Caco-2 (cell line): ENCODE data around the gene CTCF. TPM values are rescaled to one million over a fixed set of nuclear protein-coding genes. Genes with fewer than 3 reads are reported as not detected.

Experiments used
- BruUV-seq: library from RNA; stranded (reverse); fragments of 400-500 nt; replicated peaks from 2 replicates; lab custom pipeline; 2021; lab: Mats Ljungman, UMichigan
- CTCF ChIA-PET: fragments of 300-600 bp; sonication (Branson Sonifier 250); formaldehyde crosslinking; loops from one replicate; lab custom pipeline; 2022; ENCODE audit warnings: antibody characterized with exemption; lab: Charles Lee
- POLR2A ChIA-PET: fragments of 300-600 bp; sonication (Branson Sonifier 250); formaldehyde crosslinking; loops from one replicate; lab custom pipeline; 2022; ENCODE audit warnings: antibody characterized with exemption; lab: Charles Lee
- DNase-seq, 2 experiments: peaks; one replicate each; pipeline versions ENCODE4 v3.0.0 to v3.0.0-alpha.2; 2020 to 2022
- H3K27me3 ChIP-seq: replicated peaks from 2 replicates; pipeline ENCODE4 v1.6.0; 2011; ENCODE audit warnings: low read length; ENCODE audit not compliant: control insufficient read depth, insufficient read depth
- H3K36me3 ChIP-seq: 2 replicates; pipeline ENCODE4 v1.5.1; 2011; ENCODE audit warnings: low read length; ENCODE audit not compliant: control insufficient read depth, insufficient read depth
- H3K4me1 ChIP-seq: fragments of 250-450 bp; sonication (Bioruptor Pico); 2 replicates; pipeline ENCODE4 v1.5.1; 2020; ENCODE audit warnings: mild to moderate bottlenecking
- H3K4me3 ChIP-seq: 2 replicates; pipeline ENCODE4 v1.5.1; 2011; ENCODE audit warnings: low read depth, mild to moderate bottlenecking, control low read depth, low read length
- H3K9me3 ChIP-seq: fragments of 250-450 bp; sonication (Bioruptor Pico); 2 replicates; pipeline ENCODE4 v1.5.1; 2020; ENCODE audit warnings: mild to moderate bottlenecking, moderate library complexity
- H3K27ac Mint-ChIP-seq: one replicate; pipeline ENCODE4 v1.8.0; 2022; ENCODE audit warnings: mixed read lengths; ENCODE audit not compliant: unreplicated experiment
- H3K27me3 Mint-ChIP-seq: one replicate; pipeline ENCODE4 v1.8.0; 2022; ENCODE audit warnings: mixed read lengths; ENCODE audit not compliant: insufficient read depth, unreplicated experiment
- H3K36me3 Mint-ChIP-seq: one replicate; pipeline ENCODE4 v1.8.0; 2022; ENCODE audit warnings: mild to moderate bottlenecking, mixed read lengths; ENCODE audit not compliant: insufficient read depth, unreplicated experiment
- H3K4me1 Mint-ChIP-seq: one replicate; pipeline ENCODE4 v1.8.0; 2022; ENCODE audit warnings: low read depth, mixed read lengths; ENCODE audit not compliant: unreplicated experiment
- H3K4me3 Mint-ChIP-seq: one replicate; pipeline ENCODE4 v1.8.0; 2022; ENCODE audit warnings: mild to moderate bottlenecking, moderate library complexity, mixed read lengths; ENCODE audit not compliant: unreplicated experiment
- H3K9me3 Mint-ChIP-seq: one replicate; pipeline ENCODE4 v1.8.0; 2022; ENCODE audit warnings: mixed read lengths; ENCODE audit not compliant: unreplicated experiment
- CTCF ChIP-seq, 2 experiments: fragments of 200-600 bp in 1 of 2; IDR thresholded peaks; 1 replicate in 1 of 2; 2 replicates in 1 of 2; pipeline versions ENCODE4 v1.5.1 to v1.8.0; 2011 to 2022; ENCODE audit warnings: antibody characterized with exemption in 1 of 2, control low read depth in 1 of 2, inconsistent platforms in 1 of 2, low read depth in 1 of 2, low read length in 1 of 2, mild to moderate bottlenecking in 1 of 2, moderate library complexity in 1 of 2; ENCODE audit not compliant: insufficient read depth in 1 of 2, severe bottlenecking in 1 of 2, unreplicated experiment in 1 of 2
- intact Hi-C: fragments of 100-400 bp; cut with micrococcal nuclease; formaldehyde crosslinking; loops from one replicate; pipeline ENCODE4 v1.10.0; 2022; ENCODE audit not compliant: unreplicated experiment
- total RNA-seq: library from RNA; stranded (reverse); gene quantifications from 2 replicates; pipeline ENCODE4 v1.2.3, GENCODE V29; 2022

The CTCF gene
- total RNA-seq, 1 experiment from 2014 or later, result 67.8 TPM

DNA sequence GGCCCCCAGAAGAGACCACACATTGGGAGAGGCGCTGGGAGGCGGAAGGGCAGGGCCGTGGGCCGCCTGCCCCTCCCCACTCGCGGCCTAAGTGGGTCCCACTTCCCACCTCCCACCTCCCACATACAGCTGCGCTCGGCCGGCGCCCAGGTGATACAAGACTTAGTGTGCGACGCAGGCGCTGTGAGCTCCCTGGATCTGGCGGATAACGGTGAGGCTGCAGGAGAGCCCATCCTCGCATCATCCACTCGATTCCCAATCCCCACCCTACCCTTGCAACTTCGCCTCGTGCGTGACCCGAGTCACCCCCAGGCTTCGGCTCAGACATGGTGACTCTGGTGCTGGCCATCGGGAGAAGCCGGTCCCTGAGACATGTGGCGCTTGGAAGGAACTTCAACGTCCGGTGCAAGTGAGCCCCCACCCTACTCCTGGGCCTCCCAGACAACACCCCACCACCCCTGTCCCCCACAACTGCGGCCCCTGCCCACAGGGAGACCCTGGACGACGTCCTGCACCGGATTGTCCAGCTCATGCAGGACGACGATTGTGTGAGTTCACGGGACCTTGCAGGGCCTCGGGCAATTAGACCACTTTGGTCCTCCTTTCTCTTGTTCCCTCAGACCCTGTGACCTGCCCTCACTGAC, 86.6 kb downstream of the CTCF start:
- no peaks in the 10 kb centered on the region for H3K27me3 ChIP-seq
- BruUV-seq, result no TSS peak

DNA sequence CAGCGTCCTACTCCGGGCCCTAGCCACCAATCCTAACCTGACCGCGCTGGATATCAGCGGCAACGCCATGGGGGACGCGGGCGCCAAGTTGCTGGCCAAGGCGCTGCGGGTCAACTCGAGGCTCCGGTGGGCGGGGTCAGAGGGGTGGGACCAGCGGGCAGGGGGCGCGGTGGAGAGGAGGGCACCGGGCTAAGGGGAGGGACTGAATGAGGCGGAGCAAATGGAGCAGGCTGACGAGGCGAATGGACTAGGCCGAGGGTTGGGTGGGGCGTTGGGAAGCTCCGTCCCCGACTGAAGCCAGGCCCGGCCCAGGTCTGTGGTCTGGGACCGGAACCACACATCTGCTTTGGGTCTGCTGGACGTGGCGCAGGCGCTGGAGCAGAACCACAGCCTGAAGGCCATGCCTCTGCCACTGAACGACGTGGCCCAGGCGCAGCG, 87.2 kb downstream of the CTCF start:
- no peak for DNase-seq

More for the DNA sequence above, 86.6 kb downstream of the CTCF start:
- Mint-ChIP-seq H3K9me3 (no peaks in the 10 kb centered on the region), H3K27ac (no peak overlapping the region), H3K4me3 (no peak overlapping the region), H3K27me3 (no peaks in the 10 kb centered on the region), H3K36me3 (peaks cover 6% of the 10 kb centered on the region), H3K4me1 (no peaks in the 10 kb centered on the region)
- H3K4me1 ChIP-seq, result peaks cover 10% of the 10 kb centered on the region
- DNase-seq, result no peak
- CTCF ChIA-PET, result interaction anchor here (0.7 to 1.3 kb wide), 2 partner anchors 96 to 128 kb away, joined by 4 read pairs; no protein-coding TSS in a partner anchor
- H3K4me3 ChIP-seq, result no peak overlapping the region
- H3K36me3 ChIP-seq, result no peaks in the 10 kb centered on the region
- intact Hi-C loops, result no loop called here
- no peak for TF ChIP-seq CTCF (IDR thresholded peaks at IDR 0.05; ENCODE audit: insufficient read depth in 1 of 2, low read depth in 1 of 2, low read length in 1 of 2, severe bottlenecking in 1 of 2, unreplicated experiment in 1 of 2)
- no peaks in the 10 kb centered on the region for H3K9me3 ChIP-seq
- POLR2A ChIA-PET, result interaction anchor here (0.5 kb wide), 1 partner anchor 12 kb away, joined by 4 read pairs; the partner anchor contains the start of gene PARD6A

GRCh38 chr16:67650023-67650422, 87.7 kb downstream of the CTCF start:
- intact Hi-C loops, result no loop called here
- H3K27me3 ChIP-seq, result no peaks in the 10 kb centered on the region
- Mint-ChIP-seq H3K4me3 (no peak overlapping the region), H3K27ac (no peak overlapping the region), H3K27me3 (no peaks in the 10 kb centered on the region), H3K9me3 (no peaks in the 10 kb centered on the region), H3K36me3 (peaks cover 7% of the 10 kb centered on the region), H3K4me1 (no peaks in the 10 kb centered on the region)
- no peaks in the 10 kb centered on the region for H3K9me3 ChIP-seq
- BruUV-seq, result no TSS peak
- H3K36me3 ChIP-seq, result no peaks in the 10 kb centered on the region
- DNase-seq, result no peak
- no peak overlapping the region for H3K4me3 ChIP-seq
- ChIA-PET CTCF (interaction anchor here (0.7 kb wide), 1 partner anchor 129 kb away, joined by 3 read pairs; no protein-coding TSS in a partner anchor), POLR2A (no interaction called here)
- peaks cover 10% of the 10 kb centered on the region for H3K4me1 ChIP-seq
- no peak for TF ChIP-seq CTCF (IDR thresholded peaks at IDR 0.05; ENCODE audit: insufficient read depth in 1 of 2, low read depth in 1 of 2, low read length in 1 of 2, severe bottlenecking in 1 of 2, unreplicated experiment in 1 of 2)

More for the DNA sequence above, 87.2 kb downstream of the CTCF start:
- Histone ChIP-seq H3K27me3 (no peaks in the 10 kb centered on the region), H3K9me3 (no peaks in the 10 kb centered on the region), H3K4me3 (no peak overlapping the region), H3K4me1 (peaks cover 10% of the 10 kb centered on the region), H3K36me3 (no peaks in the 10 kb centered on the region)
- no TSS peak for BruUV-seq
- TF ChIP-seq CTCF (IDR thresholded peaks at IDR 0.05; ENCODE audit: insufficient read depth in 1 of 2, low read depth in 1 of 2, low read length in 1 of 2, severe bottlenecking in 1 of 2, unreplicated experiment in 1 of 2), result no peak
- POLR2A ChIA-PET, result interaction anchor here (0.5 kb wide), 1 partner anchor 11 kb away, joined by 4 read pairs; the partner anchor contains the start of gene PARD6A
- H3K36me3 Mint-ChIP-seq, result peaks cover 7% of the 10 kb centered on the region
- intact Hi-C loops, result no loop called here
- H3K4me3 Mint-ChIP-seq, result no peak overlapping the region
- H3K9me3 Mint-ChIP-seq, result no peaks in the 10 kb centered on the region
- H3K27me3 Mint-ChIP-seq, result no peaks in the 10 kb centered on the region
- no peaks in the 10 kb centered on the region for H3K4me1 Mint-ChIP-seq
- CTCF ChIA-PET, result interaction anchor here (1.3 kb wide), 1 partner anchor 128 kb away, joined by 4 read pairs; no protein-coding TSS in a partner anchor
- no peak overlapping the region for H3K27ac Mint-ChIP-seq
